AG10803 (cell line): ENCODE data around the gene LRRC51.
A peak's percentile ranks its signal among the peaks of the same experiment; 100 is the strongest.

ENCODE experiments used
- DNase-seq: peaks from one replicate; pipeline ENCODE4 v3.0.0; 2010; ENCODE audit warnings: low read depth
- H3K4me3 ChIP-seq: 2 replicates; pipeline ENCODE4 v1.5.1; 2011; ENCODE audit warnings: mild to moderate bottlenecking, low read length, control low read depth
- CTCF ChIP-seq: conservative IDR thresholded peaks from 2 replicates; pipeline ENCODE4 v1.5.1; 2011; ENCODE audit warnings: mild to moderate bottlenecking, low read length, control low read depth, inconsistent platforms

Gene LRRC51

GRCh38 chr11:72111300-72112142 lies 30.9 kb downstream of the LRRC51 start:
- no peak for TF ChIP-seq CTCF
- peak overlapping the region; percentile 87 for H3K4me3 ChIP-seq
- no peak for DNase-seq

- peak; percentile 99 for DNase-seq
- TF ChIP-seq CTCF, result no peak
- peak within 1 kb of the TSS; percentile 87 for H3K4me3 ChIP-seq
Measured at GRCh38 chr11:72112143-72112977, 31.7 kb downstream of the LRRC51 start, which contains the start of gene ANAPC15. Gene ANAPC15, minus strand, starts transcription at chr11:72112695. Its CDS starts 1,419 bp downstream, at chr11:72111276.

- H3K4me3 ChIP-seq, result peak overlapping the region; percentile 87
- no peak for TF ChIP-seq CTCF
- peak; percentile 60 for DNase-seq
Measured at GRCh38 chr11:72112978-72113808, 32.5 kb downstream of the LRRC51 start.

- H3K4me3 ChIP-seq, result no peak overlapping the region
- peak; percentile 11 for DNase-seq
- no peak for TF ChIP-seq CTCF
Measured at GRCh38 chr11:72114570-72114969, 33.9 kb downstream of the LRRC51 start.

- TF ChIP-seq CTCF, result no peak
- H3K4me3 ChIP-seq, result no peak overlapping the region
- no peak for DNase-seq
Measured at GRCh38 chr11:72116019-72116755, 35.5 kb downstream of the LRRC51 start.

GRCh38 chr11:72119198-72119597 lies 38.5 kb downstream of the LRRC51 start:
- DNase-seq, result no peak
- TF ChIP-seq CTCF, result no peak
- H3K4me3 ChIP-seq, result no peak overlapping the region
